CD4-positive, alpha-beta T cell treated with Interleukin-17A for 4 hours (primary cell): ENCODE data around the gene CARS2.
"Not testable (repeated sequence)": the region's sequence is repeated elsewhere in the genome, so short reads cannot be mapped to it uniquely, and the experiment has no call there.

Source experiments
- DNase-seq: peaks from one replicate; pipeline ENCODE4 v3.0.0-alpha.2; 2020; ENCODE audit warnings: mixed read lengths

The CARS2 gene

GRCh38 chr13:110706570-110707372, 855 bp upstream of the CARS2 start:
- no peak for DNase-seq

- no peak for DNase-seq
Measured at GRCh38 chr13:110705356-110705825, 525 bp downstream of the CARS2 start.

- no peak for DNase-seq
Measured at GRCh38 chr13:110702591-110703526, 3.1 kb downstream of the CARS2 start.

GRCh38 chr13:110702089-110702488, 3.8 kb downstream of the CARS2 start:
- DNase-seq = no peak

- DNase-seq = not testable (repeated sequence)
Measured at GRCh38 chr13:110701061-110701460, 4.9 kb downstream of the CARS2 start.

GRCh38 chr13:110700641-110701040, 5.3 kb downstream of the CARS2 start:
- DNase-seq = no peak

GRCh38 chr13:110700186-110700585, 5.7 kb downstream of the CARS2 start:
- DNase-seq = no peak

- no peak for DNase-seq
Measured at GRCh38 chr13:110699148-110700145, 6.5 kb downstream of the CARS2 start.

- DNase-seq = no peak
Measured at GRCh38 chr13:110698689-110699088, 7.2 kb downstream of the CARS2 start.

GRCh38 chr13:110697842-110698241, 8.1 kb downstream of the CARS2 start:
- no peak for DNase-seq

- DNase-seq = no peak
Measured at GRCh38 chr13:110696776-110697175, 9.1 kb downstream of the CARS2 start.

- DNase-seq = not testable (repeated sequence)
Measured at GRCh38 chr13:110695774-110696173, 10.1 kb downstream of the CARS2 start.

GRCh38 chr13:110690516-110690915, 15.4 kb downstream of the CARS2 start:
- no peak for DNase-seq

- DNase-seq = no peak
Measured at GRCh38 chr13:110689711-110690110, 16.2 kb downstream of the CARS2 start.

GRCh38 chr13:110689041-110689440, 16.9 kb downstream of the CARS2 start:
- no peak for DNase-seq

- no peak for DNase-seq
Measured at GRCh38 chr13:110687736-110688135, 18.2 kb downstream of the CARS2 start.

- DNase-seq = no peak
Measured at GRCh38 chr13:110685305-110686020, 20.5 kb downstream of the CARS2 start.

- no peak for DNase-seq
Measured at GRCh38 chr13:110684388-110685056, 21.4 kb downstream of the CARS2 start.

- no peak for DNase-seq
Measured at GRCh38 chr13:110683921-110684320, 22.0 kb downstream of the CARS2 start.

- peak; percentile 33 for DNase-seq
Measured at GRCh38 chr13:110683203-110683883, 22.6 kb downstream of the CARS2 start.
